ENCODE results near the gene ZBTB16. TPM values are rescaled to one million over a fixed set of nuclear protein-coding genes. Genes with fewer than 3 reads are reported as not detected.

The ZBTB16 gene
- total and polyA plus RNA-seq, 2 donors (not counting 3 experiments of a cell fraction or from before 2014, with no cell fraction given): 9.8 to 20.3 TPM

DNA sequence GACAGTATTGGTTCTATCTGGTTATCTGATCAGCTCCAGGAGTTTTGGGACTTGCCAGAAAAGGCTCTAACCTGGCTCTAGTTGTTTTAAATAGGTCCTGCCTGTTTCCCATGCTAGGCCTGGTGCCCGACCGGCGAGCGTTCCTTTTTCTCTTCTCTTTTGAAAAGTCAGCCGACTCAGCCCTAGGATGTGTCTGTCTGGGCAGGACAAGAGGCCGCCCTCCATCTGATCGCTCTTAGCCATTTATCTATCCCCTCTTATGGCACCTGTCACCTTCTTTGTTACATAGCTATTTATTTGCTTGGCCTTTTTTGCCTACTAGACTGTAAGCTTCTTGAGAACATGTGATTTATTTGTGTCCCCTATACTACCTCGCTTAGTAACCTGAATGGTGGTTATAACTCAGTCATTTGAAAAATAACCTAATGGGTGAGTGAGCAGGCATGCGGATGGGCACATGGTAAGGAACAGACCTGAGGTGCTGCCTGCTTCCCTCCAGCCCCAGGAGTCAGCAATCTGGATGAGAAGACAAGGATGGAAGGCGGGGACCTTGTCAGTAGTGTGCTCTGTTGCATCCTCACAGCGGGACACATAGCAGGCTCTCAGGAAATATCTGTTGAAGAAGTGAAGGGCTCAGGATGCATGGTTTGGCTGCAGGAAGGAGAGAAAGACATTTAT, 108.4 kb downstream of the ZBTB16 start:
- Histone ChIP-seq H2AFZ (ENCODE audit: low read depth, low read length) (no peak overlapping the region), H3K4me2 (ENCODE audit: insufficient read depth, low read length) (no peak overlapping the region), H3K36me3 (ENCODE audit: control insufficient read depth in 2 of 2, extremely low read depth in 1 of 2, insufficient read depth in 2 of 2, low read length in 2 of 2) (no peaks in the 10 kb centered on the region), H3K27ac (ENCODE audit: insufficient read depth, low read depth, low read length) (peak overlapping the region; percentile 58), H3K9me1 (replicated peaks; ENCODE audit: control insufficient read depth, extremely low read depth, insufficient read depth, low read length) (no peaks in the 10 kb centered on the region), H4K20me1 (replicated peaks; ENCODE audit: control insufficient read depth, extremely low read depth, insufficient read depth, low read length) (no peaks in the 10 kb centered on the region), H3K9ac (replicated peaks; ENCODE audit: extremely low read depth, insufficient read depth, low read length) (peak overlapping the region; percentile 65), H3K4me3 (replicated peaks in 1 of 3; ENCODE audit: insufficient read depth in 1 of 3, low read depth in 1 of 3, low read length in 3 of 3) (no peak overlapping the region), H3K27me3 (ENCODE audit: control insufficient read depth in 2 of 2, insufficient read depth in 2 of 2, low read length in 2 of 2) (no peaks in the 10 kb centered on the region), H3K9me3 (replicated peaks; ENCODE audit: control insufficient read depth, insufficient read depth, low read length) (no peaks in the 10 kb centered on the region), H3K4me1 (ENCODE audit: control insufficient read depth, extremely low read depth, insufficient read depth, low read length) (peaks cover 66% of the 10 kb centered on the region), H3K79me2 (ENCODE audit: control insufficient read depth, insufficient read depth, low read length) (peaks cover 4% of the 10 kb centered on the region)
- intact Hi-C loops (cut with micrococcal nuclease) (loop anchor here (1.0 to 10.0 kb wide), 2 partner anchors 11 to 783 kb away; partner anchors contain the start of gene ANKK1), dilution Hi-C loops (cut with MboI; ENCODE audit: extremely low pct_ligation_motif_present, low sequenced_read_pairs) (no loop called here)
- peak; percentile 4 for FAIRE-seq
- BruUV-seq (replicated peaks): no TSS peak
- CTCF ChIA-PET: interaction anchor here (1.4 to 2.6 kb wide), 2 partner anchors 12 to 52 kb away, joined by 4 to 18 read pairs; no protein-coding TSS in a partner anchor
- TF ChIP-seq MYC (IDR thresholded peaks at IDR 0.05; ENCODE audit: low read depth, low read length) (no peak), POLR2AphosphoS5 (IDR thresholded peaks at IDR 0.05; ENCODE audit: insufficient read depth, low read depth, low read length) (no peak), EZH2 (IDR thresholded peaks at IDR 0.05; ENCODE audit: borderline replicate concordance, low read depth, low read length, severe bottlenecking) (no peak), JUN (IDR thresholded peaks at IDR 0.05; ENCODE audit: borderline replicate concordance, insufficient read depth, insufficient read length, low read depth) (no peak), MAX (IDR thresholded peaks at IDR 0.05; ENCODE audit: insufficient read depth, insufficient read length) (no peak), GATA2 (IDR thresholded peaks at IDR 0.05; ENCODE audit: insufficient read depth, insufficient read length, low read depth, low read length) (no peak), POLR2A (IDR thresholded peaks at IDR 0.05; ENCODE audit: low read depth, low read length) (no peak), FOS (IDR thresholded peaks at IDR 0.05; ENCODE audit: borderline replicate concordance, insufficient read depth, low read length) (no peak)
- TF ChIP-seq, protein P1, sequence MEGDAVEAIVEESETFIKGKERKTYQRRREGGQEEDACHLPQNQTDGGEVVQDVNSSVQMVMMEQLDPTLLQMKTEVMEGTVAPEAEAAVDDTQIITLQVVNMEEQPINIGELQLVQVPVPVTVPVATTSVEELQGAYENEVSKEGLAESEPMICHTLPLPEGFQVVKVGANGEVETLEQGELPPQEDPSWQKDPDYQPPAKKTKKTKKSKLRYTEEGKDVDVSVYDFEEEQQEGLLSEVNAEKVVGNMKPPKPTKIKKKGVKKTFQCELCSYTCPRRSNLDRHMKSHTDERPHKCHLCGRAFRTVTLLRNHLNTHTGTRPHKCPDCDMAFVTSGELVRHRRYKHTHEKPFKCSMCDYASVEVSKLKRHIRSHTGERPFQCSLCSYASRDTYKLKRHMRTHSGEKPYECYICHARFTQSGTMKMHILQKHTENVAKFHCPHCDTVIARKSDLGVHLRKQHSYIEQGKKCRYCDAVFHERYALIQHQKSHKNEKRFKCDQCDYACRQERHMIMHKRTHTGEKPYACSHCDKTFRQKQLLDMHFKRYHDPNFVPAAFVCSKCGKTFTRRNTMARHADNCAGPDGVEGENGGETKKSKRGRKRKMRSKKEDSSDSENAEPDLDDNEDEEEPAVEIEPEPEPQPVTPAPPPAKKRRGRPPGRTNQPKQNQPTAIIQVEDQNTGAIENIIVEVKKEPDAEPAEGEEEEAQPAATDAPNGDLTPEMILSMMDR (IDR thresholded peaks at IDR 0.05; ENCODE audit: extremely low read depth in 1 of 2, insufficient read depth in 1 of 2, low read depth in 1 of 2, low read length in 2 of 2): no peak
- DNase-seq (ENCODE audit: low read depth, low spot score): no peak
- POLR2A ChIA-PET: no interaction called here

All from endothelial cell of umbilical vein (primary cell).